ENCODE measurements around the gene GHRL. TPM values are rescaled to one million over a fixed set of nuclear protein-coding genes. Genes with fewer than 3 reads are reported as not detected.
"Not testable (repeated sequence)": the region's sequence is repeated elsewhere in the genome, so short reads cannot be mapped to it uniquely, and the experiment has no call there.

GHRL gene
- total RNA-seq, 2 experiments from 2014 or later: 0.73 TPM; not detected in 1

- Mint-ChIP-seq H3K27me3 (no peaks in the 10 kb centered on the region), H3K9me3 (no peaks in the 10 kb centered on the region), H3K27ac (peak overlapping the region; percentile 14), H3K4me3 (no peak overlapping the region), H3K4me1 (ENCODE audit: low read depth) (peaks cover 9% of the 10 kb centered on the region), H3K36me3 (peaks cover 55% of the 10 kb centered on the region)
- no peak for DNase-seq
- intact Hi-C loops (cut with micrococcal nuclease): no loop called here
- ChIA-PET CTCF (no interaction called here), POLR2A (no interaction called here)
Observed at GRCh38 chr3:10309736-10310135, 17.0 kb upstream of the GHRL start.

GRCh38 chr3:10308678-10309077 lies 15.9 kb upstream of the GHRL start:
- no peaks in the 10 kb centered on the region for H3K9me3 Mint-ChIP-seq
- CTCF ChIA-PET: no interaction called here

GRCh38 chr3:10306156-10306555 lies 13.4 kb upstream of the GHRL start:
- Mint-ChIP-seq H3K36me3 (peaks cover 59% of the 10 kb centered on the region), H3K27ac (no peak overlapping the region), H3K4me3 (no peak overlapping the region), H3K27me3 (no peaks in the 10 kb centered on the region), H3K4me1 (ENCODE audit: low read depth) (peaks cover 9% of the 10 kb centered on the region), H3K9me3 (no peaks in the 10 kb centered on the region)
- ChIA-PET POLR2A (no interaction called here), CTCF (no interaction called here)
- intact Hi-C loops (cut with micrococcal nuclease): no loop called here
- DNase-seq: no peak

More at GRCh38 chr3:10308678-10309077, 15.9 kb upstream of the GHRL start:
- Mint-ChIP-seq H3K4me3 (no peak overlapping the region), H3K36me3 (peaks cover 55% of the 10 kb centered on the region), H3K4me1 (ENCODE audit: low read depth) (peaks cover 9% of the 10 kb centered on the region), H3K27ac (no peak overlapping the region), H3K27me3 (no peaks in the 10 kb centered on the region)
- POLR2A ChIA-PET: no interaction called here
- no peak for DNase-seq
- intact Hi-C loops (cut with micrococcal nuclease): no loop called here

DNA sequence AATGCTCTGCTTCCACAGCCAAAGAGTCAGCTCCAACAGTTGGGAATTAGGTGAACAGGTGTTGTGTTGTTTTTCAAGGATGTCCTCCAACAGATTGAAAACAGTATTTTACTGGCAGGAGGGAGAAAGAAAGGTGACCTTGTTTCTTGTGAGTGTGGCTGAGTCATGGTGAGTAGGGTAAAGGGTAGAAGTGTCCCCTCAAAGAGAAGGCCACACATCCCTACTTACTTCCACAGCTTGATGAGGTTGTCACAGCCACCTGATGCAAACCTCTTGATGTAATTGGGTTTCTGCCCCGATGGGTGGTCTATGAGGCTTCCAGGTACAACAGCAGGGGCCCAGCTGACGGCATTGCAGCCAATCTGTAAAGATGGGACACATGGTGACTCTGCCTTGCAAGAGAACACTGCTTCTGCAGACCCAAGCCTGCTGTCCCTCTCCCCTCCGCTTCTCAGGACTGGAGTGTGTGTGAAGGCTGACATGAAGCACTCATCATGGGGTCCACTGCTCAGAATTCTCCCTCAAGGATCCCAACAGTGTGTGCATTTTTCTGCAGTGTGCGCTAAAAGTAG lies 12.7 kb upstream of the GHRL start:
- Mint-ChIP-seq H3K27ac (no peak overlapping the region), H3K36me3 (peaks cover 58% of the 10 kb centered on the region), H3K4me1 (ENCODE audit: low read depth) (peaks cover 2% of the 10 kb centered on the region), H3K4me3 (no peak overlapping the region), H3K27me3 (no peaks in the 10 kb centered on the region), H3K9me3 (no peaks in the 10 kb centered on the region)
- intact Hi-C loops (cut with micrococcal nuclease): no loop called here
- POLR2A ChIA-PET: interaction anchor here (1.2 kb wide), 1 partner anchor 8 kb away, joined by 3 read pairs; no protein-coding TSS in a partner anchor
- DNase-seq: no peak
- CTCF ChIA-PET: interaction anchor here (1.0 kb wide), 1 partner anchor 42 kb away, joined by 3 read pairs; no protein-coding TSS in a partner anchor

GRCh38 chr3:10304905-10305304 lies 12.2 kb upstream of the GHRL start:
- no peaks in the 10 kb centered on the region for H3K27me3 Mint-ChIP-seq
- ChIA-PET POLR2A (interaction anchor here (1.2 kb wide), 1 partner anchor 9 kb away, joined by 3 read pairs; no protein-coding TSS in a partner anchor), CTCF (interaction anchor here (0.9 to 1.0 kb wide), 2 partner anchors 8 to 41 kb away, joined by 3 read pairs; no protein-coding TSS in a partner anchor)
- no peaks in the 10 kb centered on the region for H3K9me3 Mint-ChIP-seq
- no peak overlapping the region for H3K27ac Mint-ChIP-seq
- H3K4me1 Mint-ChIP-seq (ENCODE audit: low read depth): peaks cover under 1% of the 10 kb centered on the region
- intact Hi-C loops (cut with micrococcal nuclease): no loop called here
- H3K4me3 Mint-ChIP-seq: no peak overlapping the region
- H3K36me3 Mint-ChIP-seq: peaks cover 54% of the 10 kb centered on the region
- DNase-seq: no peak

- Mint-ChIP-seq H3K4me1 (ENCODE audit: low read depth) (peaks cover 10% of the 10 kb centered on the region), H3K27ac (peak overlapping the region; percentile 33), H3K27me3 (no peaks in the 10 kb centered on the region), H3K36me3 (peaks cover 56% of the 10 kb centered on the region), H3K4me3 (no peak overlapping the region), H3K9me3 (no peaks in the 10 kb centered on the region)
- ChIA-PET POLR2A (no interaction called here), CTCF (interaction anchor here (0.9 to 1.0 kb wide), 2 partner anchors 9 to 17 kb away, joined by 3 read pairs; no protein-coding TSS in a partner anchor)
- no peak for DNase-seq
- intact Hi-C loops (cut with micrococcal nuclease): no loop called here
Observed at GRCh38 chr3:10303785-10304184, 11.0 kb upstream of the GHRL start.

GRCh38 chr3:10303105-10303504 lies 10.4 kb upstream of the GHRL start:
- Mint-ChIP-seq H3K4me1 (ENCODE audit: low read depth) (peaks cover 10% of the 10 kb centered on the region), H3K27me3 (no peaks in the 10 kb centered on the region), H3K9me3 (no peaks in the 10 kb centered on the region), H3K36me3 (peaks cover 53% of the 10 kb centered on the region), H3K27ac (no peak overlapping the region), H3K4me3 (no peak overlapping the region)
- intact Hi-C loops (cut with micrococcal nuclease): no loop called here
- ChIA-PET CTCF (no interaction called here), POLR2A (no interaction called here)
- no peak for DNase-seq

GRCh38 chr3:10300087-10300486 lies 7.3 kb upstream of the GHRL start:
- H3K36me3 Mint-ChIP-seq: peaks cover 53% of the 10 kb centered on the region
- intact Hi-C loops (cut with micrococcal nuclease): no loop called here
- ChIA-PET CTCF (interaction anchor here (0.6 to 1.0 kb wide), 2 partner anchors 10 to 13 kb away, joined by 3 read pairs; no protein-coding TSS in a partner anchor), POLR2A (no interaction called here)
- H3K27me3 Mint-ChIP-seq: no peaks in the 10 kb centered on the region
- no peak overlapping the region for H3K4me3 Mint-ChIP-seq
- DNase-seq: no peak
- peaks cover 10% of the 10 kb centered on the region for H3K4me1 Mint-ChIP-seq (ENCODE audit: low read depth)
- H3K27ac Mint-ChIP-seq: peak overlapping the region; percentile 77
- H3K9me3 Mint-ChIP-seq: no peaks in the 10 kb centered on the region

GRCh38 chr3:10299679-10300078 lies 6.9 kb upstream of the GHRL start:
- Mint-ChIP-seq H3K4me3 (no peak overlapping the region), H3K36me3 (peaks cover 50% of the 10 kb centered on the region), H3K27me3 (no peaks in the 10 kb centered on the region), H3K4me1 (ENCODE audit: low read depth) (peaks cover 10% of the 10 kb centered on the region), H3K9me3 (no peaks in the 10 kb centered on the region), H3K27ac (peak overlapping the region; percentile 77)
- CTCF ChIA-PET: interaction anchor here (0.6 to 1.0 kb wide), 2 partner anchors 10 to 13 kb away, joined by 3 read pairs; no protein-coding TSS in a partner anchor
- POLR2A ChIA-PET: no interaction called here
- no peak for DNase-seq
- intact Hi-C loops (cut with micrococcal nuclease): no loop called here

GRCh38 chr3:10299175-10299574 lies 6.4 kb upstream of the GHRL start:
- ChIA-PET POLR2A (no interaction called here), CTCF (interaction anchor here (0.6 to 1.0 kb wide), 2 partner anchors 9 to 12 kb away, joined by 3 read pairs; no protein-coding TSS in a partner anchor)

GRCh38 chr3:10298064-10298463 lies 5.3 kb upstream of the GHRL start:
- POLR2A ChIA-PET: not testable (repeated sequence)

More at GRCh38 chr3:10299175-10299574, 6.4 kb upstream of the GHRL start:
- peaks cover 10% of the 10 kb centered on the region for H3K4me1 Mint-ChIP-seq (ENCODE audit: low read depth)
- H3K27ac Mint-ChIP-seq: peak overlapping the region; percentile 77
- no peak overlapping the region for H3K4me3 Mint-ChIP-seq
- no peaks in the 10 kb centered on the region for H3K9me3 Mint-ChIP-seq
- intact Hi-C loops (cut with micrococcal nuclease): no loop called here
- peaks cover 48% of the 10 kb centered on the region for H3K36me3 Mint-ChIP-seq
- H3K27me3 Mint-ChIP-seq: no peaks in the 10 kb centered on the region
- no peak for DNase-seq

GRCh38 chr3:10294030-10294586 lies 1.4 kb upstream of the GHRL start:
- CTCF ChIA-PET: no interaction called here

More at GRCh38 chr3:10298064-10298463, 5.3 kb upstream of the GHRL start:
- H3K4me3 Mint-ChIP-seq; H3K27me3 Mint-ChIP-seq; H3K9me3 Mint-ChIP-seq; intact Hi-C loops (cut with micrococcal nuclease); DNase-seq; H3K27ac Mint-ChIP-seq; CTCF ChIA-PET: not testable (repeated sequence)
- Mint-ChIP-seq H3K36me3 (peaks cover 40% of the 10 kb centered on the region), H3K4me1 (ENCODE audit: low read depth) (peaks cover 10% of the 10 kb centered on the region)

GRCh38 chr3:10291641-10292040 lies 1.1 kb downstream of the GHRL start:
- H3K4me1 Mint-ChIP-seq (ENCODE audit: low read depth): peaks cover 3% of the 10 kb centered on the region
- no peaks in the 10 kb centered on the region for H3K27me3 Mint-ChIP-seq
- ChIA-PET POLR2A (no interaction called here), CTCF (no interaction called here)
- peaks cover 23% of the 10 kb centered on the region for H3K36me3 Mint-ChIP-seq
- DNase-seq: no peak
- H3K4me3 Mint-ChIP-seq: no peak overlapping the region
- intact Hi-C loops (cut with micrococcal nuclease): no loop called here
- peak overlapping the region; percentile 28 for H3K27ac Mint-ChIP-seq
- no peaks in the 10 kb centered on the region for H3K9me3 Mint-ChIP-seq

More at GRCh38 chr3:10294030-10294586, 1.4 kb upstream of the GHRL start:
- POLR2A ChIA-PET: no interaction called here
- Mint-ChIP-seq H3K36me3 (peaks cover 17% of the 10 kb centered on the region), H3K4me3 (no peak overlapping the region), H3K4me1 (ENCODE audit: low read depth) (peaks cover 3% of the 10 kb centered on the region), H3K27me3 (no peaks in the 10 kb centered on the region), H3K27ac (no peak overlapping the region), H3K9me3 (no peaks in the 10 kb centered on the region)
- DNase-seq: no peak
- intact Hi-C loops (cut with micrococcal nuclease): no loop called here
